HepG2 (cell line): ENCODE data around the gene CKLF. TPM values are rescaled to one million over a fixed set of nuclear protein-coding genes. Genes with fewer than 3 reads are reported as not detected.

Experiments used
- HNRNPH1 ChIP-seq: fragments of 200-400 bp; formaldehyde crosslinking; optimal IDR thresholded peaks from 2 replicates; pipeline ENCODE3; 2017; ENCODE audit warnings: mild to moderate bottlenecking, low read depth, low read length
- JUN ChIP-seq: sonication (generic); formaldehyde crosslinking; IDR thresholded peaks from 2 replicates; pipeline ENCODE4 v1.4.0; 2020; ENCODE audit warnings: mild to moderate bottlenecking, missing genetic modification reagents
- KDM5A ChIP-seq: fragments of 200-600 bp; sonication (generic); IDR thresholded peaks from 2 replicates; pipeline ENCODE4 v1.7.0; 2018; ENCODE audit warnings: antibody characterized with exemption, mild to moderate bottlenecking, low read length, borderline replicate concordance
- POLR2G ChIP-seq: fragments of 200-400 bp; formaldehyde crosslinking; IDR thresholded peaks from 2 replicates; pipeline ENCODE4 v1.6.1; 2018; ENCODE audit warnings: mild to moderate bottlenecking, low read depth, low read length, moderate library complexity
- RFX5 ChIP-seq: IDR thresholded peaks from 2 replicates; pipeline ENCODE4 v1.6.1; 2011; ENCODE audit warnings: low read depth, low read length, improper control_type of control experiment
- RXRA ChIP-seq: sonication (generic); formaldehyde crosslinking; IDR thresholded peaks from 2 replicates; pipeline ENCODE4 v1.5.1; 2020; ENCODE audit warnings: missing genetic modification reagents
- TBP ChIP-seq: sonication (generic); formaldehyde crosslinking; IDR thresholded peaks from 2 replicates; pipeline ENCODE4 v1.5.0; 2020; ENCODE audit warnings: missing genetic modification reagents
- ZFY ChIP-seq: sonication (generic); formaldehyde crosslinking; IDR thresholded peaks from 2 replicates; pipeline ENCODE4 v1.4.0; 2020; ENCODE audit warnings: missing genetic modification reagents
- ZMYM3 ChIP-seq: sonication (generic); formaldehyde crosslinking; IDR thresholded peaks from 2 replicates; pipeline ENCODE4 v1.5.1; 2020; ENCODE audit warnings: mild to moderate bottlenecking, missing genetic modification reagents
- ZNF235 ChIP-seq: sonication (generic); formaldehyde crosslinking; IDR thresholded peaks from 2 replicates; pipeline ENCODE4 v1.8.1; 2023; ENCODE audit warnings: mild to moderate bottlenecking, missing genetic modification reagents, borderline replicate concordance
- ZNF501 ChIP-seq: sonication (generic); formaldehyde crosslinking; IDR thresholded peaks from 2 replicates; pipeline ENCODE4 v1.5.1; 2020; ENCODE audit warnings: mild to moderate bottlenecking, moderate library complexity, missing genetic modification reagents
- ZNF605 ChIP-seq: sonication (generic); formaldehyde crosslinking; IDR thresholded peaks from 2 replicates; pipeline ENCODE4 v1.8.0; 2022; ENCODE audit warnings: mild to moderate bottlenecking, missing genetic modification reagents
- ZNF746 ChIP-seq: sonication (generic); formaldehyde crosslinking; IDR thresholded peaks from 2 replicates; pipeline ENCODE4 v1.8.0; 2022; ENCODE audit warnings: mild to moderate bottlenecking, missing genetic modification reagents
- ZSCAN25 ChIP-seq: sonication (generic); formaldehyde crosslinking; IDR thresholded peaks from 2 replicates; pipeline ENCODE4 v1.8.0; 2022; ENCODE audit warnings: mild to moderate bottlenecking, missing genetic modification reagents
- polyA plus RNA-seq, 8 experiments: library from polyadenylated mRNA; depleted of rRNA in 3 of 8; stranded (reverse) in 7 of 8; unstranded in 1 of 8; fragments of >200 nt; fragmentation: Illumina TruSeq in 4 of 8; extraction: Trizol in 4 of 8; gene quantifications; 2 replicates each; pipeline versions ENCODE4 v1.2.1 to v1.2.3, GENCODE V29; 2011 to 2016; ENCODE audit warnings: low read depth in 4 of 8, missing spikeins in 1 of 8, mixed read lengths in 1 of 8; ENCODE audit not compliant: insufficient read depth in 1 of 8
- total RNA-seq, 5 experiments: library from RNA; depleted of rRNA; stranded (reverse); fragments of >200 nt; fragmentation: Illumina TruSeq; extraction: Trizol; gene quantifications; 2 replicates each; pipeline ENCODE4 v1.2.3, GENCODE V29; 2016; ENCODE audit warnings: low read depth in 1 of 5
- TF ChIP-seq, protein P1 (sequence below): sonication (generic); formaldehyde crosslinking; IDR thresholded peaks from one replicate; pipeline ENCODE4 v1.5.1; 2020; ENCODE audit warnings: mild to moderate bottlenecking, missing genetic modification reagents; ENCODE audit errors: not compliant biosample characterization
- TF ChIP-seq, protein P2 (sequence below): sonication (generic); formaldehyde crosslinking; IDR thresholded peaks from 2 replicates; pipeline ENCODE4 v1.5.0; 2020; ENCODE audit warnings: mild to moderate bottlenecking, low read depth, missing genetic modification reagents, borderline replicate concordance
- TF ChIP-seq, protein P3 (sequence below): sonication (generic); formaldehyde crosslinking; IDR thresholded peaks from 2 replicates; pipeline ENCODE4 v1.8.0; 2022; ENCODE audit warnings: low read depth, missing genetic modification reagents
- TF ChIP-seq, protein P4 (sequence below): sonication (generic); formaldehyde crosslinking; IDR thresholded peaks from 2 replicates; pipeline ENCODE4 v1.8.0; 2022; ENCODE audit warnings: mild to moderate bottlenecking, missing genetic modification reagents, borderline replicate concordance

CKLF gene
- total and polyA plus RNA-seq, 2 of the 13 experiments (the other 11 are each of a cell fraction or from before 2014, with no cell fraction given), result 120 to 167 TPM

DNA sequence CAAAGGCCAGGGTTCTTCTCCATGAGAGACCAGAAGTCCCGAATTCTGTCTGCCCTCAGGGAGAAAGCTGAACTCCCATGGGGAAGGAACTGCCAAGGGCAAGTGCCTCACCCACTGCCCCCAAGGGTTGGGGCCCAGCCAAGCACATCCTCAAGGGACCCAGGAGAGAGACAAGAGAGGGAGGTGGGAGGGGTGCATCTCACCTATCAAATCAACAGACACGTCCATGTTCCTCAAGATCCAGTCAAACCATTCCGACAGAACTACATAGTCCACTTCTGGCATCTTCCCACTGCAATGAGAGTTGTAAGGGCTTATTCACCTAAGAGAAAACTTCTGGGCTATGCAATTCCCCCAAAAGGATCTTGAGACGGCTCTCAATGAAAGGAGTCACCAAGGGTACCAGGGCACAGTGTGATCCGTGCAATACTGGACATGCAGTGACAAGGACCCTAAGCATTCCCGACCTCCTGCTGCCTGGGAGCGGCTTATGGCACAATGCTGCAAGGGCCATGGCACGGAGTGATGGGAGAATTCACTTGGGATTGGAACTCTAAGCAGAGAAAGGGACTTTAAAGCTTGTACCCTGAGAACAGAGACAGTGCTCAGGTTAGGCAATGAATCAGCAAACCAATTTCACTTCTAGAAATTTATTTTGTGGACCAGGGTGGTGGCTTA lies 34.7 kb upstream of the CKLF start (continued):
- TF ChIP-seq, protein P1, sequence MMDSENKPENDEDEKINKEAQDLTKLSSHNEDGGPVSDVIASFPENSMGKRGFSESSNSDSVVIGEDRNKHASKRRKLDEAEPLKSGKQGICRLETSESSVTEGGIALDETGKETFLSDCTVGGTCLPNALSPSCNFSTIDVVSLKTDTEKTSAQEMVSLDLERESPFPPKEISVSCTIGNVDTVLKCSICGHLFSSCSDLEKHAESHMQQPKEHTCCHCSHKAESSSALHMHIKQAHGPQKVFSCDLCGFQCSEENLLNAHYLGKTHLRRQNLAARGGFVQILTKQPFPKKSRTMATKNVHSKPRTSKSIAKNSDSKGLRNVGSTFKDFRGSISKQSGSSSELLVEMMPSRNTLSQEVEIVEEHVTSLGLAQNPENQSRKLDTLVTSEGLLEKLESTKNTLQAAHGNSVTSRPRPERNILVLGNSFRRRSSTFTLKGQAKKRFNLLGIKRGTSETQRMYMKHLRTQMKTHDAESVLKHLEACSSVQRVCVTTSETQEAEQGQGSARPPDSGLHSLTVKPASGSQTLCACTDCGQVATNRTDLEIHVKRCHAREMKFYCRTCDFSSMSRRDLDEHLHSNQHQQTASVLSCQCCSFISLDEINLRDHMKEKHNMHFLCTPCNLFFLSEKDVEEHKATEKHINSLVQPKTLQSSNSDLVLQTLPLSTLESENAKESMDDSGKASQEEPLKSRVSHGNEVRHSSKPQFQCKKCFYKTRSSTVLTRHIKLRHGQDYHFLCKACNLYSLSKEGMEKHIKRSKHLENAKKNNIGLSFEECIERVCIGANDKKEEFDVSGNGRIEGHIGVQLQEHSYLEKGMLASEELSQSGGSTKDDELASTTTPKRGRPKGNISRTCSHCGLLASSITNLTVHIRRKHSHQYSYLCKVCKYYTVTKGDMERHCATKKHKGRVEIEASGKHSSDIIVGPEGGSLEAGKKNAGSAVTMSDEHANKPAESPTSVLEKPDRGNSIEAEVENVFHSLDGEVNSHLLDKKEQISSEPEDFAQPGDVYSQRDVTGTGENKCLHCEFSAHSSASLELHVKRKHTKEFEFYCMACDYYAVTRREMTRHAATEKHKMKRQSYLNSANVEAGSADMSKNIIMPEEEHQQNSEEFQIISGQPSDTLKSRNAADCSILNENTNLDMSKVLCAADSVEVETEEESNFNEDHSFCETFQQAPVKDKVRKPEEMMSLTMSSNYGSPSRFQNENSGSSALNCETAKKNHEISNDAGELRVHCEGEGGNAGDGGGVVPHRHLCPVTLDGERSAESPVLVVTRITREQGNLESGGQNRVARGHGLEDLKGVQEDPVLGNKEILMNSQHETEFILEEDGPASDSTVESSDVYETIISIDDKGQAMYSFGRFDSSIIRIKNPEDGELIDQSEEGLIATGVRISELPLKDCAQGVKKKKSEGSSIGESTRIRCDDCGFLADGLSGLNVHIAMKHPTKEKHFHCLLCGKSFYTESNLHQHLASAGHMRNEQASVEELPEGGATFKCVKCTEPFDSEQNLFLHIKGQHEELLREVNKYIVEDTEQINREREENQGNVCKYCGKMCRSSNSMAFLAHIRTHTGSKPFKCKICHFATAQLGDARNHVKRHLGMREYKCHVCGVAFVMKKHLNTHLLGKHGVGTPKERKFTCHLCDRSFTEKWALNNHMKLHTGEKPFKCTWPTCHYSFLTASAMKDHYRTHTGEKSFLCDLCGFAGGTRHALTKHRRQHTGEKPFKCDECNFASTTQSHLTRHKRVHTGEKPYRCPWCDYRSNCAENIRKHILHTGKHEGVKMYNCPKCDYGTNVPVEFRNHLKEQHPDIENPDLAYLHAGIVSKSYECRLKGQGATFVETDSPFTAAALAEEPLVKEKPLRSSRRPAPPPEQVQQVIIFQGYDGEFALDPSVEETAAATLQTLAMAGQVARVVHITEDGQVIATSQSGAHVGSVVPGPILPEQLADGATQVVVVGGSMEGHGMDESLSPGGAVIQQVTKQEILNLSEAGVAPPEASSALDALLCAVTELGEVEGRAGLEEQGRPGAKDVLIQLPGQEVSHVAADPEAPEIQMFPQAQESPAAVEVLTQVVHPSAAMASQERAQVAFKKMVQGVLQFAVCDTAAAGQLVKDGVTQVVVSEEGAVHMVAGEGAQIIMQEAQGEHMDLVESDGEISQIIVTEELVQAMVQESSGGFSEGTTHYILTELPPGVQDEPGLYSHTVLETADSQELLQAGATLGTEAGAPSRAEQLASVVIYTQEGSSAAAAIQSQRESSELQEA, result peak; percentile 38
- TF ChIP-seq, protein P2, sequence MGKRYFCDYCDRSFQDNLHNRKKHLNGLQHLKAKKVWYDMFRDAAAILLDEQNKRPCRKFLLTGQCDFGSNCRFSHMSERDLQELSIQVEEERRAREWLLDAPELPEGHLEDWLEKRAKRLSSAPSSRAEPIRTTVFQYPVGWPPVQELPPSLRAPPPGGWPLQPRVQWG (CRISPR knock-in tag), result no peak
- TF ChIP-seq, protein P3, sequence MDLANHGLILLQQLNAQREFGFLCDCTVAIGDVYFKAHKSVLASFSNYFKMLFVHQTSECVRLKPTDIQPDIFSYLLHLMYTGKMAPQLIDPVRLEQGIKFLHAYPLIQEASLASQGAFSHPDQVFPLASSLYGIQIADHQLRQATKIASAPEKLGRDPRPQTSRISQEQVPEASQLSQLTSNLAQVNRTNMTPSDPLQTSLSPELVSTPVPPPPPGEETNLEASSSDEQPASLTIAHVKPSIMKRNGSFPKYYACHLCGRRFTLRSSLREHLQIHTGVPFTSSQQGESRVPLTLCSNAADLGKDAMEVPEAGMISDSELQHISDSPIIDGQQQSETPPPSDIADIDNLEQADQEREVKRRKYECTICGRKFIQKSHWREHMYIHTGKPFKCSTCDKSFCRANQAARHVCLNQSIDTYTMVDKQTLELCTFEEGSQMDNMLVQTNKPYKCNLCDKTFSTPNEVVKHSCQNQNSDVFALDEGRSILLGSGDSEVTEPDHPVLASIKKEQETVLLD (CRISPR knock-in tag), result no peak
- TF ChIP-seq TBP (peak; percentile 31; the same call in 1 of the 2 replicates), RFX5 (no peak), ZNF501 (peak; percentile 44), ZNF235 (CRISPR knock-in tag) (peak; percentile 73; the same call in 1 of the 2 replicates), KDM5A (0 out of 2 replicates have a peak, but pooled peaks have one; percentile 27), ZNF605 (CRISPR knock-in tag) (peak; percentile 1; the same call in 1 of the 2 replicates), ZSCAN25 (0 out of 2 replicates have a peak, but pooled peaks have one; percentile 39), RXRA (CRISPR knock-in tag) (no peak), ZFY (no peak), ZMYM3 (CRISPR knock-in tag) (no peak; the same call in 1 of the 2 replicates), JUN (0 out of 2 replicates have a peak, but pooled peaks have one; percentile 50), HNRNPH1 (no peak), POLR2G (peak; percentile 9; the same call in 1 of the 2 replicates), ZNF746 (CRISPR knock-in tag) (0 out of 2 replicates have a peak, but pooled peaks have one; percentile 9)
- TF ChIP-seq, protein P4, sequence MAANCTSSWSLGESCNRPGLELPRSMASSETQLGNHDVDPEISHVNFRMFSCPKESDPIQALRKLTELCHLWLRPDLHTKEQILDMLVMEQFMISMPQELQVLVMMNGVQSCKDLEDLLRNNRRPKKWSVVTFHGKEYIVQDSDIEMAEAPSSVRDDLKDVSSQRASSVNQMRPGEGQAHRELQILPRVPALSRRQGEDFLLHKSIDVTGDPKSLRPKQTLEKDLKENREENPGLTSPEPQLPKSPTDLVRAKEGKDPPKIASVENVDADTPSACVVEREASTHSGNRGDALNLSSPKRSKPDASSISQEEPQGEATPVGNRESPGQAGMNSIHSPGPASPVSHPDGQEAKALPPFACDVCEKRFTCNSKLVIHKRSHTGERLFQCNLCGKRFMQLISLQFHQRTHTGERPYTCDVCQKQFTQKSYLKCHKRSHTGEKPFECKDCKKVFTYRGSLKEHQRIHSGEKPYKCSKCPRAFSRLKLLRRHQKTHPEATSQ (CRISPR knock-in tag), result no peak
